ENCODE data around the gene SCRN3. TPM values are rescaled to one million over a fixed set of nuclear protein-coding genes. Genes with fewer than 3 reads are reported as not detected.

Gene SCRN3
- polyA plus RNA-seq, 3 donors: 6.5 to 11.2 (median 7.2) TPM

DNA sequence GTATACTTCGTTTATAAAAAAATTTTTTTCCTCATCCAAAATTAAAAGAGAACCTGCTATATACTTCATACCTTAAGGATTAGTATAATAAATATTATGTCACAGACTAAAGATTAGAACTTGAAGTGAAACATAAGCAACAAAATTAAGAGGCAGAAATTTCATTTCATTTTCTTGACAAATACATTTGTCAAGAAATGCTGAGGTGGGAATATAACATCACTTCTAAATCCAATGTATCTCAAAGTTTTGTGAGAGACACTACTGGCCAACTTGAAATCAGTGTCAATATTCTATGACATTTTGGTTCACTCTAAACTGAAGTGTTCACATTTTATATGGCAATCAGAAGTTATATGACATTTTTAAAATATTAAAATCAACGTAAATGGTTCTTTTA lies 43.8 kb downstream of the SCRN3 start:
- Histone ChIP-seq H3K4me1 (ENCODE audit: control insufficient read depth in 1 of 2, insufficient read depth in 2 of 2, low read length in 2 of 2) (peaks cover 0 to 3% of the 10 kb centered on the region in 2 donors), H4K20me1 (ENCODE audit: insufficient read depth, low read length) (no peaks in the 10 kb centered on the region), H3K9me3 (replicated peaks in 1 of 2; ENCODE audit: control insufficient read depth in 1 of 2, insufficient read depth in 1 of 2, low read length in 2 of 2) (no peaks in the 10 kb centered on the region), H2AFZ (ENCODE audit: insufficient read depth, low read depth, low read length, poor library complexity, severe bottlenecking) (no peak overlapping the region), H3K27ac (ENCODE audit: low read depth in 1 of 2, low read length in 2 of 2) (no peak overlapping the region), H3K36me3 (replicated peaks in 1 of 2; ENCODE audit: control insufficient read depth in 1 of 2, insufficient read depth in 2 of 2, low read length in 2 of 2) (peaks cover 10 to 24% of the 10 kb centered on the region in 2 donors), H3K9ac (ENCODE audit: insufficient read depth, low read length, poor library complexity, severe bottlenecking) (no peak overlapping the region), H3K27me3 (ENCODE audit: control insufficient read depth in 2 of 2, insufficient read depth in 2 of 2, low read length in 2 of 2) (no peaks in the 10 kb centered on the region), H3K79me2 (ENCODE audit: insufficient read depth, low read length) (no peaks in the 10 kb centered on the region), H3K4me3 (replicated peaks in 1 of 3; ENCODE audit: low read depth in 2 of 3, low read length in 3 of 3) (no peak overlapping the region), H3K4me2 (replicated peaks; ENCODE audit: extremely low read depth, low read length, poor library complexity, severe bottlenecking) (no peak overlapping the region)
- Mint-ChIP-seq H3K27me3 (ENCODE audit: low read depth in 3 of 3) (peaks cover 0 to 2% (median 0%) of the 10 kb centered on the region in 3 donors), H3K9me3 (no peaks in the 10 kb centered on the region), H3K36me3 (peaks cover 25 to 41% of the 10 kb centered on the region in 2 donors), H3K4me1 (peaks cover 8% of the 10 kb centered on the region), H3K27ac (no peak overlapping the region), H3K4me3 (no peak overlapping the region)
- intact Hi-C loops (cut with micrococcal nuclease): no loop called here
- DNase-seq: no peak
- no CpG with 5 or more reads among the region's 2 CpGs for WGBS (ENCODE audit: insufficient coverage)
- TF ChIP-seq, protein P1, sequence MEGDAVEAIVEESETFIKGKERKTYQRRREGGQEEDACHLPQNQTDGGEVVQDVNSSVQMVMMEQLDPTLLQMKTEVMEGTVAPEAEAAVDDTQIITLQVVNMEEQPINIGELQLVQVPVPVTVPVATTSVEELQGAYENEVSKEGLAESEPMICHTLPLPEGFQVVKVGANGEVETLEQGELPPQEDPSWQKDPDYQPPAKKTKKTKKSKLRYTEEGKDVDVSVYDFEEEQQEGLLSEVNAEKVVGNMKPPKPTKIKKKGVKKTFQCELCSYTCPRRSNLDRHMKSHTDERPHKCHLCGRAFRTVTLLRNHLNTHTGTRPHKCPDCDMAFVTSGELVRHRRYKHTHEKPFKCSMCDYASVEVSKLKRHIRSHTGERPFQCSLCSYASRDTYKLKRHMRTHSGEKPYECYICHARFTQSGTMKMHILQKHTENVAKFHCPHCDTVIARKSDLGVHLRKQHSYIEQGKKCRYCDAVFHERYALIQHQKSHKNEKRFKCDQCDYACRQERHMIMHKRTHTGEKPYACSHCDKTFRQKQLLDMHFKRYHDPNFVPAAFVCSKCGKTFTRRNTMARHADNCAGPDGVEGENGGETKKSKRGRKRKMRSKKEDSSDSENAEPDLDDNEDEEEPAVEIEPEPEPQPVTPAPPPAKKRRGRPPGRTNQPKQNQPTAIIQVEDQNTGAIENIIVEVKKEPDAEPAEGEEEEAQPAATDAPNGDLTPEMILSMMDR (IDR thresholded peaks at IDR 0.05): no peak

DNA sequence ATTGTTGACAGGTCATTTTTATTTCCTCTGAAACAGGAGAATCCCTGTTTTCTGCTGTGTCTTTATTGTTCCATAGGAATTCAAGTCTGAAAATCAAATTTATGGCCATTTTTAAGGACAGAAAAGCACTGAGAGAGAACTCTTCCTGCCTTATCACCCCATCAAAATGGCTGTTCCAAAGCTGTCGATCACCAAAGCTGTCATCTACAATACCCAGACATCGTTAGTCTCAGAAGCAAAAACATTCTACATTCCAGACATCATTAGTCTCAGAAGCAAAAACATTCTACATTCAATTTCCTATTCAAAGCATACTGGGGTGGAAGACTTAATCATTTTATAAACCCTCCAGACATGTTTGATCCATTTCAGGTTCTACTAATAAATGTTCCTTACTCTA lies 44.4 kb downstream of the SCRN3 start:
- Histone ChIP-seq H3K4me1 (ENCODE audit: control insufficient read depth in 1 of 2, insufficient read depth in 2 of 2, low read length in 2 of 2) (peaks cover 0 to 3% of the 10 kb centered on the region in 2 donors), H3K4me2 (replicated peaks; ENCODE audit: extremely low read depth, low read length, poor library complexity, severe bottlenecking) (no peak overlapping the region), H3K9me3 (replicated peaks in 1 of 2; ENCODE audit: control insufficient read depth in 1 of 2, insufficient read depth in 1 of 2, low read length in 2 of 2) (no peaks in the 10 kb centered on the region), H3K27me3 (ENCODE audit: control insufficient read depth in 2 of 2, insufficient read depth in 2 of 2, low read length in 2 of 2) (no peaks in the 10 kb centered on the region), H3K27ac (ENCODE audit: low read depth in 1 of 2, low read length in 2 of 2) (no peak overlapping the region), H3K36me3 (replicated peaks in 1 of 2; ENCODE audit: control insufficient read depth in 1 of 2, insufficient read depth in 2 of 2, low read length in 2 of 2) (peaks cover 13 to 29% of the 10 kb centered on the region in 2 donors), H3K4me3 (replicated peaks in 1 of 3; ENCODE audit: low read depth in 2 of 3, low read length in 3 of 3) (no peak overlapping the region), H3K9ac (ENCODE audit: insufficient read depth, low read length, poor library complexity, severe bottlenecking) (no peak overlapping the region), H3K79me2 (ENCODE audit: insufficient read depth, low read length) (no peaks in the 10 kb centered on the region), H2AFZ (ENCODE audit: insufficient read depth, low read depth, low read length, poor library complexity, severe bottlenecking) (no peak overlapping the region), H4K20me1 (ENCODE audit: insufficient read depth, low read length) (no peaks in the 10 kb centered on the region)
- intact Hi-C loops (cut with micrococcal nuclease): no loop called here
- TF ChIP-seq, protein P1 (IDR thresholded peaks at IDR 0.05): no peak
- Mint-ChIP-seq H3K9me3 (no peaks in the 10 kb centered on the region), H3K4me3 (no peak overlapping the region), H3K27me3 (ENCODE audit: low read depth in 3 of 3) (peaks cover 0 to 2% (median 0%) of the 10 kb centered on the region in 3 donors), H3K36me3 (peaks cover 30 to 47% of the 10 kb centered on the region in 2 donors), H3K4me1 (peaks cover 8% of the 10 kb centered on the region), H3K27ac (no peak overlapping the region)
- DNase-seq: no peak
- 100% methylated on average over 2 of the region's 2 CpGs for WGBS (ENCODE audit: insufficient coverage)

Data from CD14-positive monocyte (primary cell).